Gastroesophageal sphincter (tissue), 4 donors: ENCODE results near the gene C22orf15. TPM values are rescaled to one million over a fixed set of nuclear protein-coding genes. Genes with fewer than 3 reads are reported as not detected.

Source experiments
- ATAC-seq: fragments of 150-250 bp; one replicate; pipeline ENCODE4 v1.9.1; 2016; ENCODE audit warnings: mild to moderate bottlenecking, moderate library complexity
- H3K27ac ChIP-seq, 4 donors: fragments of 200-600 bp; sonication (generic) in 3 of 4; 1 replicate in 3 of 4; 2 replicates in 1 of 4; pipeline ENCODE4 v1.5.1; 2016 to 2019
- H3K27me3 ChIP-seq: fragments of 200-600 bp; sonication (generic); one replicate; pipeline ENCODE4 v1.5.1; 2019
- H3K36me3 ChIP-seq, 2 donors: fragments of 200-600 bp; sonication (generic); one replicate each; pipeline ENCODE4 v1.5.1; 2019; ENCODE audit warnings: control low read depth in 1 of 2
- H3K4me1 ChIP-seq, 3 donors: fragments of 200-600 bp; sonication (generic); 1 replicate in 2 of 3; 2 replicates in 1 of 3; pipeline ENCODE4 v1.5.1; 2016 to 2019; ENCODE audit warnings: control low read depth in 2 of 3
- H3K4me3 ChIP-seq, 2 donors: fragments of 200-600 bp; sonication (generic); one replicate each; pipeline ENCODE4 v1.5.1; 2019; ENCODE audit warnings: mild to moderate bottlenecking in 1 of 2, moderate library complexity in 1 of 2
- H3K9me3 ChIP-seq, 3 donors: fragments of 200-600 bp; sonication (generic); one replicate each; pipeline ENCODE4 v1.5.1; 2017 to 2019; ENCODE audit warnings: control low read depth in 2 of 3
- EP300 ChIP-seq: sonication (generic); formaldehyde crosslinking; IDR thresholded peaks from one replicate; pipeline ENCODE4 v1.6.1; 2017; ENCODE audit warnings: antibody characterized with exemption, mild to moderate bottlenecking
- POLR2A ChIP-seq, 2 donors: fragments of 450-650 bp; IDR thresholded peaks; one replicate each; pipeline ENCODE4 v1.6.1; 2017; ENCODE audit warnings: antibody characterized with exemption in 2 of 2, mild to moderate bottlenecking in 2 of 2, moderate library complexity in 1 of 2
- POLR2AphosphoS5 ChIP-seq: sonication (generic); formaldehyde crosslinking; IDR thresholded peaks from one replicate; pipeline ENCODE4 v1.6.1; 2017; ENCODE audit warnings: antibody characterized with exemption
- WGBS, 2 donors: methylation state at CpG; one replicate each; pipeline ENCODE4 v1.1.5; 2018; ENCODE audit warnings: low coverage in 1 of 2; 5-methylcytosine and 5-hydroxymethylcytosine counted together
- total RNA-seq, 4 donors: library from RNA; depleted of rRNA; stranded (reverse); fragments of >200 nt; gene quantifications; one replicate each; pipeline ENCODE4 v1.1.0, GENCODE V29; 2016
- TF ChIP-seq, protein P1 (sequence below), 4 experiments: fragments of 200-600 bp in 2 of 4; fragments of 450-650 bp in 2 of 4; sonication (generic) in 1 of 4; IDR thresholded peaks; one replicate each; pipeline ENCODE4 v1.5.1; 2017 to 2019; ENCODE audit warnings: antibody characterized with exemption in 4 of 4, mild to moderate bottlenecking in 2 of 4, moderate library complexity in 2 of 4

Gene C22orf15
- total RNA-seq, 4 donors from 2014 or later = 0.54 to 0.81 TPM; not detected in 2

- H3K27ac ChIP-seq = peak overlapping the region in 1 of 4 donors; percentile 19
Observed at GRCh38 chr22:23764899-23765881, 2.4 kb downstream of the C22orf15 start.

DNA sequence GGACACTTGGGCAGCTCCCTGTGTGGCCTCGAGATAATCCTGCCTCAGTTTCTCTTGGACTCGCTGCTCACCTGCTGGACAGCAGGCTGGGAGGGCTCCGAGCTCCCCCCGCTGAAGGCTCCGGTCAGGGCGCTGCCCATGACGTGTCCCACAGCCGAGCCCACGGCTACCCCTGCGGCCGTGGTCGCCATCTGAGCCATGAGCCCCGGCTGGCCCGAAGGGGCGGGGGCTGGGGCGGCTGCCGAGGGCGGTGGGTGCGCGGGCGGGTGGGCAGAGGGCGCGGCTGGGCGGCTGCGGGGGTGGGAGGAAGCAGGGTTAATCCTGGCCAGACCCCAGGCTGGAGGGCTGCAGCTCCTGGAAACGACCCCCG lies 4.5 kb downstream of the C22orf15 start:
- no peak for TF ChIP-seq EP300
- TF ChIP-seq, protein P1, sequence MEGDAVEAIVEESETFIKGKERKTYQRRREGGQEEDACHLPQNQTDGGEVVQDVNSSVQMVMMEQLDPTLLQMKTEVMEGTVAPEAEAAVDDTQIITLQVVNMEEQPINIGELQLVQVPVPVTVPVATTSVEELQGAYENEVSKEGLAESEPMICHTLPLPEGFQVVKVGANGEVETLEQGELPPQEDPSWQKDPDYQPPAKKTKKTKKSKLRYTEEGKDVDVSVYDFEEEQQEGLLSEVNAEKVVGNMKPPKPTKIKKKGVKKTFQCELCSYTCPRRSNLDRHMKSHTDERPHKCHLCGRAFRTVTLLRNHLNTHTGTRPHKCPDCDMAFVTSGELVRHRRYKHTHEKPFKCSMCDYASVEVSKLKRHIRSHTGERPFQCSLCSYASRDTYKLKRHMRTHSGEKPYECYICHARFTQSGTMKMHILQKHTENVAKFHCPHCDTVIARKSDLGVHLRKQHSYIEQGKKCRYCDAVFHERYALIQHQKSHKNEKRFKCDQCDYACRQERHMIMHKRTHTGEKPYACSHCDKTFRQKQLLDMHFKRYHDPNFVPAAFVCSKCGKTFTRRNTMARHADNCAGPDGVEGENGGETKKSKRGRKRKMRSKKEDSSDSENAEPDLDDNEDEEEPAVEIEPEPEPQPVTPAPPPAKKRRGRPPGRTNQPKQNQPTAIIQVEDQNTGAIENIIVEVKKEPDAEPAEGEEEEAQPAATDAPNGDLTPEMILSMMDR (IDR thresholded peaks at IDR 0.05) = no peak
- no peak for TF ChIP-seq POLR2A (IDR thresholded peaks at IDR 0.05)
- TF ChIP-seq POLR2AphosphoS5 = no peak
- Histone ChIP-seq H3K4me3 (peak overlapping the region; percentile 58 to 82), H3K4me1 (peaks cover 0 to 98% (median 8%) of the 10 kb centered on the region in 3 donors), H3K27ac (peak overlapping the region; percentile 43 to 91 (median 90)), H3K9me3 (no peaks in the 10 kb centered on the region), H3K27me3 (no peaks in the 10 kb centered on the region), H3K36me3 (peaks cover 0 to 3% of the 10 kb centered on the region in 2 donors)
- WGBS, 2 donors = no CpG with 5 or more reads among the region's 27 CpGs
- no peak for ATAC-seq

More at GRCh38 chr22:23764899-23765881, 2.4 kb downstream of the C22orf15 start:
- 80% methylated on average over 1 to 2 of the region's 9 CpGs for WGBS, 2 donors
- no peak for TF ChIP-seq POLR2A (IDR thresholded peaks at IDR 0.05)
- TF ChIP-seq POLR2AphosphoS5 = no peak
- TF ChIP-seq EP300 = no peak
- TF ChIP-seq, protein P1 (IDR thresholded peaks at IDR 0.05) = no peak
- no peak for ATAC-seq
- no peaks in the 10 kb centered on the region for H3K9me3 ChIP-seq
- no peak overlapping the region for H3K4me3 ChIP-seq
- peaks cover 0 to 3% of the 10 kb centered on the region in 2 donors for H3K36me3 ChIP-seq
- H3K4me1 ChIP-seq = peaks cover 0 to 77% (median 6%) of the 10 kb centered on the region in 3 donors
- no peaks in the 10 kb centered on the region for H3K27me3 ChIP-seq

DNA sequence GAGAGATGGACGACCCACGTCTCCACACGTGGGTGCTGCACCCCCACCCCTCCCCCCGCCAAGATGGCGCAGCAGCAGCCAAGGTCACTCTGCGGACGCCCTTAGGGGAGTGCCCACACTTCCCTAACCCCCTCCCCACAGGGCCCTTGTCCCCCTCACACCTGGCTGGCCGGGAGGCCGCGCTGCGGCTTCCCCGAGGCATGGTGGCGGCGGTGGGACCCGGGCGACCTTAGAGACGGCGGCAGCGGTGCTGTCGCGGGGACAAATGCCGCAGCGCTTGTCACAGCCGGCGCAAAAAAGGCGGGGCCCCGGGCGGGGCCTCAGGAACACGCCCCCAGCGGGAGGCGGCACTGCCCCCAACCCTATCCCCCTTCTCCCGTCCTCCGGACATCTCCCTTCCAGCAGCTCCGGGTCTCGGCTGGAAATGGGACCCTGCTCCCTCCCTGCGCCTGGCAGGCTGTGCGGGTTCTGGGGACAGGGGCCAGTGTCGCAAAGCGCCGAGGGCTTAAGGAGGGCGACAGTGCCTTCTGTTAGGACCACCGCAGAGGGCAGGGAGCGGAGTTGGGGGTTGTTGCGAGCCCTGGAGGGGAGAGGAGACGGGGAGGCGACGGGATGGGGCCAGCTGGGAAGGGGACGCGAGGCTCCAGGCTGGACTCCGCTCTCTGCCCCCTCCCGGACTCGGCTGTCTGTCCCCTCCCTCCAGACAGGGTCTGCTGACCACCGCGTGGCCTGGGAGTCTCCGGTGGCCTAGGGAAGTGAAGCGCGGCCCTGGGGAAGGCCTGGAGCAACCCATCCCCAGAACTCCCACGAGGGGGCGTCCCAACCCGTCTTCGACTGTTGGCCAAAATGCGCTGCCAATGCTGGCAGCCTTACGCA lies 5.1 kb downstream of the C22orf15 start, which contains the start of gene CHCHD10:
TSS of gene CHCHD10 (minus strand) at position 300 of the 876 bp plus-strand sequence. CDS start at position 202, 98 bp downstream.
- Histone ChIP-seq H3K4me3 (peak within 1 kb of the TSS; percentile 58 to 82), H3K36me3 (peaks cover 0 to 3% of the 10 kb centered on the region in 2 donors), H3K4me1 (peaks cover 0 to 99% (median 9%) of the 10 kb centered on the region in 3 donors), H3K9me3 (no peaks in the 10 kb centered on the region), H3K27ac (peak within 1 kb of the TSS; percentile 43 to 91 (median 90)), H3K27me3 (no peaks in the 10 kb centered on the region)
- ATAC-seq = peak; percentile 75
- peak; percentile 51 to 56 for TF ChIP-seq POLR2A (IDR thresholded peaks at IDR 0.05)
- TF ChIP-seq, protein P1 (IDR thresholded peaks at IDR 0.05) = peak in 3 of 4 experiments; percentile 83 to 91 (median 84)
- peak; percentile 40 for TF ChIP-seq POLR2AphosphoS5
- TF ChIP-seq EP300 = no peak
- WGBS, 2 donors = 0% methylated on average over 1 of the region's 63 CpGs; no CpG with 5 or more reads in 1 of the 2 donors

DNA sequence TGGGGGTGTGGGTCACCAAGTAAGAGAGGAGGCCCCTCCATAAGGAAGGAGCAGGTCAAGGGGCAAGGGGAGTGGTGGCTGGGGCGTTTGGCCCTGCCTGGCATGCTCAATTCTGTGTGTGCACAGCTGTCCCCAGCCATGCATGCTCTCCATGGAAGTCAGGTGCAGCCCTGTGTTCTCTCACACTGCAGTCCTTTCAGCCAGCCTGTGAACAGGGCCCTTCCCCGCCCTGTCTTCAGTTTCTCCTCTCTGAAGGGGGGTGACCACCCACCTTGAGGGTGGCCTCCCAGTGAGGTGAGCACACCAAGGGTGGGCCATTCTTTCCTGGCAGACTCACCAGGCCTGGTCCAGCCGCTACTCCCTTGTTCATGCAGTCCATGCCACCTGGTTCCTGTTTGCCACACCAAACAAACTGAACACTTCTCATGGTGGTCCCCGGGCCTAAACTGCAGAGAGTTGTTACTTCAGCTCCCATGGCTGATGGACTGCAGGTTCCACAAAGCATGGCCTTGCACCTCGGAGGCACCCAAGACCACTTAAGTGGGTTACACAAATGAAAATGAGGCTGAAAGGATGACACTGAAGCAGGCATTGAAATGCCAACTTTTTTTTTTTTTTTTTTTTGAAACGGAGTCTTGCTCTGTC lies 6.7 kb downstream of the C22orf15 start:
- 30 to 53% methylated on average over 2 to 3 of the region's 6 CpGs for WGBS, 2 donors
- TF ChIP-seq EP300 (no peak), POLR2A (IDR thresholded peaks at IDR 0.05) (no peak), POLR2AphosphoS5 (no peak)
- TF ChIP-seq, protein P1 (IDR thresholded peaks at IDR 0.05) = no peak
- H3K27me3 ChIP-seq = no peaks in the 10 kb centered on the region
- H3K4me1 ChIP-seq = peaks cover 0 to 99% (median 21%) of the 10 kb centered on the region in 3 donors
- peak overlapping the region in 3 of 4 donors; percentile 90 to 91 (median 90) for H3K27ac ChIP-seq
- no peak for ATAC-seq
- peaks cover 0 to 3% of the 10 kb centered on the region in 2 donors for H3K36me3 ChIP-seq
- no peak overlapping the region for H3K4me3 ChIP-seq
- no peaks in the 10 kb centered on the region for H3K9me3 ChIP-seq
